OCI-LY7 (cell line): ENCODE data around the gene LMO2. TPM values are rescaled to one million over a fixed set of nuclear protein-coding genes. Genes with fewer than 3 reads are reported as not detected.

ENCODE experiments used
- BruUV-seq: library from RNA; stranded (reverse); fragments of 400-500 nt; replicated peaks from 2 replicates; lab custom pipeline; 2021; lab: Mats Ljungman, UMichigan
- CTCF ChIA-PET: fragments of 300-600 bp; sonication (Branson Sonifier 250); formaldehyde crosslinking; loops from one replicate; lab custom pipeline; 2022; ENCODE audit warnings: antibody characterized with exemption; ENCODE audit not compliant: unreplicated experiment; lab: Charles Lee
- POLR2A ChIA-PET: fragments of 300-600 bp; sonication (Branson Sonifier 250); formaldehyde crosslinking; loops from one replicate; lab custom pipeline; 2022; ENCODE audit warnings: antibody characterized with exemption; lab: Charles Lee
- DNase-seq: peaks from one replicate; pipeline ENCODE4 v3.0.0-alpha.2; 2015; ENCODE audit warnings: low spot score
- H2AFZ ChIP-seq: fragments of 200-600 bp; sonication (generic), shearing (Covaris generic); 2 replicates; pipeline ENCODE4 v1.6.1; 2014; ENCODE audit warnings: mild to moderate bottlenecking, antibody characterized with exemption, low read length, moderate library complexity
- H3K27ac ChIP-seq: fragments of 200-600 bp; sonication (generic); 2 replicates; pipeline ENCODE4 v1.5.1; 2014; ENCODE audit warnings: mixed run types, low read depth, mild to moderate bottlenecking, moderate library complexity, low read length, inconsistent platforms; ENCODE audit not compliant: poor library complexity, severe bottlenecking
- H3K36me3 ChIP-seq: fragments of 200-600 bp; sonication (generic); 2 replicates; pipeline ENCODE4 v1.6.1; 2014; ENCODE audit warnings: mild to moderate bottlenecking, antibody characterized with exemption, low read length, moderate library complexity, mixed read lengths; ENCODE audit not compliant: insufficient read depth
- H3K4me1 ChIP-seq: fragments of 200-600 bp; sonication (generic); 2 replicates; pipeline ENCODE4 v1.5.1; 2014; ENCODE audit warnings: mild to moderate bottlenecking, low read length; ENCODE audit not compliant: insufficient read depth, poor library complexity, severe bottlenecking
- H3K4me2 ChIP-seq: fragments of 200-600 bp; sonication (generic); 2 replicates; pipeline ENCODE4 v1.6.1; 2014; ENCODE audit warnings: mild to moderate bottlenecking, low read length
- H3K4me3 ChIP-seq: fragments of 200-600 bp; sonication (generic); 2 replicates; pipeline ENCODE4 v1.5.1; 2014; ENCODE audit warnings: mild to moderate bottlenecking, low read depth, low read length; ENCODE audit not compliant: poor library complexity, severe bottlenecking
- H3K79me2 ChIP-seq: fragments of 200-600 bp; sonication (generic); 2 replicates; pipeline ENCODE4 v1.6.1; 2016; ENCODE audit warnings: low read depth, mild to moderate bottlenecking, low read length, moderate library complexity, mixed read lengths; ENCODE audit not compliant: insufficient read depth
- H3K9me2 ChIP-seq: fragments of 200-600 bp; sonication (generic); 2 replicates; pipeline ENCODE4 v1.6.1; 2016; ENCODE audit warnings: mild to moderate bottlenecking, low read length, mixed read lengths; ENCODE audit not compliant: insufficient read depth
- H3K9me3 ChIP-seq: fragments of 200-600 bp; sonication (generic); 2 replicates; pipeline ENCODE4 v1.6.1; 2014; ENCODE audit warnings: mild to moderate bottlenecking, mixed run types, low read length, mixed read lengths
- H4K20me1 ChIP-seq: fragments of 200-600 bp; sonication (generic); 2 replicates; pipeline ENCODE4 v1.6.1; 2014; ENCODE audit warnings: mild to moderate bottlenecking, antibody characterized with exemption, low read length, moderate library complexity, mixed read lengths; ENCODE audit not compliant: insufficient read depth
- EZH2phosphoT487 ChIP-seq: fragments of 200-600 bp; sonication (generic); IDR thresholded peaks from 2 replicates; pipeline ENCODE4 v1.6.1; 2018; ENCODE audit warnings: low read depth, borderline replicate concordance, mild to moderate bottlenecking, mixed run types, antibody characterized with exemption, low read length, moderate library complexity, mixed read lengths
- intact Hi-C: fragments of 100-400 bp; cut with micrococcal nuclease; formaldehyde crosslinking; loops from one replicate; pipeline ENCODE4 v1.10.0; 2022; ENCODE audit not compliant: unreplicated experiment
- total RNA-seq, 2 experiments: library from RNA; depleted of rRNA in 1 of 2; stranded (reverse); fragments of >200 nt in 1 of 2; shearing (Covaris generic) in 1 of 2; gene quantifications; 2 replicates each; pipeline ENCODE4 v1.2.3, GENCODE V29; 2014 to 2022
- TF ChIP-seq, protein P1 (sequence below): fragments of 200-600 bp; sonication (generic); conservative IDR thresholded peaks from 2 replicates; pipeline ENCODE4 v1.5.1; 2014; ENCODE audit warnings: mild to moderate bottlenecking, antibody characterized with exemption, low read length, moderate library complexity, mixed read lengths

LMO2 gene
- total RNA-seq, 2 experiments from 2014 or later: 0.89 TPM; not detected in 1

DNA sequence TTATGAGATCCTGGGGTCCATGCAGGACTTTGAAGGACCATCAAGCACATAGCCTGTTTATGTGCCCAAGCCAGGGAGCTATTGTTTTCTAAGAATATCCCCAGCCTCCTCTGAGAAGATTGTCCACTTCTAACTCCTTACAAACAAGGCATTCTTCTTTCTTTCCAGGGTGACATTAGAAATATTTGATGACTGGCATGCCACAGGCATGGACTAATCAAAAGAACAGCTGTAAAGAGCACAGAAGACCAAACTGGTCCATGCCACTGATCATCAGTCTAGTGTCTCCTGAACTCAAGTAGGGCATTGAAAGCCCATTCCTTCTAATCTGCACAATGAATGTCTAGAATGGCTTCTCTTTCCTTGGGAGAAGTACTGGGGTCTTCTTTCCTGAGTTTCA, 24.9 kb upstream of the LMO2 start:
- CTCF ChIA-PET: no interaction called here
- H3K4me2 ChIP-seq: no peak overlapping the region
- DNase-seq: no peak
- TF ChIP-seq EZH2phosphoT487: no peak
- TF ChIP-seq, protein P1, sequence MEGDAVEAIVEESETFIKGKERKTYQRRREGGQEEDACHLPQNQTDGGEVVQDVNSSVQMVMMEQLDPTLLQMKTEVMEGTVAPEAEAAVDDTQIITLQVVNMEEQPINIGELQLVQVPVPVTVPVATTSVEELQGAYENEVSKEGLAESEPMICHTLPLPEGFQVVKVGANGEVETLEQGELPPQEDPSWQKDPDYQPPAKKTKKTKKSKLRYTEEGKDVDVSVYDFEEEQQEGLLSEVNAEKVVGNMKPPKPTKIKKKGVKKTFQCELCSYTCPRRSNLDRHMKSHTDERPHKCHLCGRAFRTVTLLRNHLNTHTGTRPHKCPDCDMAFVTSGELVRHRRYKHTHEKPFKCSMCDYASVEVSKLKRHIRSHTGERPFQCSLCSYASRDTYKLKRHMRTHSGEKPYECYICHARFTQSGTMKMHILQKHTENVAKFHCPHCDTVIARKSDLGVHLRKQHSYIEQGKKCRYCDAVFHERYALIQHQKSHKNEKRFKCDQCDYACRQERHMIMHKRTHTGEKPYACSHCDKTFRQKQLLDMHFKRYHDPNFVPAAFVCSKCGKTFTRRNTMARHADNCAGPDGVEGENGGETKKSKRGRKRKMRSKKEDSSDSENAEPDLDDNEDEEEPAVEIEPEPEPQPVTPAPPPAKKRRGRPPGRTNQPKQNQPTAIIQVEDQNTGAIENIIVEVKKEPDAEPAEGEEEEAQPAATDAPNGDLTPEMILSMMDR: no peak
- POLR2A ChIA-PET: no interaction called here
- H3K4me1 ChIP-seq: peaks cover 14% of the 10 kb centered on the region
- no peak overlapping the region for H2AFZ ChIP-seq
- H3K36me3 ChIP-seq: no peaks in the 10 kb centered on the region
- peaks cover 10% of the 10 kb centered on the region; the same call in 1 of the 2 replicates for H3K9me3 ChIP-seq
- H3K9me2 ChIP-seq: no peaks in the 10 kb centered on the region
- H3K4me3 ChIP-seq: no peak overlapping the region
- intact Hi-C loops: no loop called here
- H4K20me1 ChIP-seq: no peaks in the 10 kb centered on the region
- H3K27ac ChIP-seq: no peak overlapping the region
- H3K79me2 ChIP-seq: no peaks in the 10 kb centered on the region
- no TSS peak for BruUV-seq

DNA sequence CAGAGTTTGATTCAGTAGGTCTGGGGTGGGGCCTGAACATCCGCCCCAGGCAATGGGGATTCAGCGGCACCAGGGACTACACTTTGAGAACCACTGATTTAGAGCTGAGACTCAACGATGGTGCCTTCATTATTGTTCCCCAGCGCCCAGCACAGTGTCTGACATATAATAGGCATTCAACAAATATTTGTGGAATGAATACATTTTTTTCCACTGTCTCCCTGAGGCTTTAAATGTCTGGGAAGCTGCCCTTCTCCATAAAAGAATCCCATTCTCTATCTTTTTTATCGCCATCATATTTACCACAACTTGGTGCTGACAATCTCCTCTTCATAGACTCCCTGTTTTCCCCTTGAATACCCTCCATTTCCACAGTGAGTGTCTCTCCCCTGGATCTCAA, 23.6 kb upstream of the LMO2 start:
- Histone ChIP-seq H3K4me2 (no peak overlapping the region), H3K79me2 (no peaks in the 10 kb centered on the region), H4K20me1 (no peaks in the 10 kb centered on the region), H3K36me3 (no peaks in the 10 kb centered on the region), H3K9me3 (peaks cover 10% of the 10 kb centered on the region; the same call in 1 of the 2 replicates), H3K4me1 (peaks cover 2% of the 10 kb centered on the region), H3K9me2 (no peaks in the 10 kb centered on the region), H3K4me3 (no peak overlapping the region), H2AFZ (no peak overlapping the region), H3K27ac (no peak overlapping the region)
- BruUV-seq: no TSS peak
- CTCF ChIA-PET: no interaction called here
- intact Hi-C loops: no loop called here
- no peak for DNase-seq
- TF ChIP-seq, protein P1: no peak
- TF ChIP-seq EZH2phosphoT487: no peak
- POLR2A ChIA-PET: interaction anchor here (1.2 to 1.3 kb wide), 2 partner anchors 13 to 16 kb away, joined by 3 read pairs; no protein-coding TSS in a partner anchor

DNA sequence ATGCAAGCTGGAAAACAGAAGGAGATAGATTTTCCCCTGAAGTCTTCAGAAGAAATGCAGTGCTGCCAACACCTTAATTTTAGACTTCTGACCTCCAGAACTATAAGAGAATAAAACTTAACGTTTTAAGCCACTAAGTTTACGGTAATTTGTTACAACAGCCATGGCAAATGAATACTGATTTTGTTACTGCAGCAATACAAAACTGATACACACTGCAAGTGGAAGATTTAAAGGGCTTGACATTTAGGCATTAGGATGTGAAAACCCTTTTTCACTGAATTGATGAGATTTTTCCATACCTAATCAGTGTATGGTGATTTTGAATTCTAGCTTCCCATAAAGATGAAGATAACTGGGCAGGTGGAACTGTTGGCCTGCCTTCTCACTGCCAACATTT, 22.1 kb upstream of the LMO2 start:
- no TSS peak for BruUV-seq
- CTCF ChIA-PET: no interaction called here
- Histone ChIP-seq H2AFZ (no peak overlapping the region), H3K36me3 (no peaks in the 10 kb centered on the region), H4K20me1 (no peaks in the 10 kb centered on the region), H3K9me3 (no peaks in the 10 kb centered on the region), H3K4me2 (no peak overlapping the region), H3K4me3 (no peak overlapping the region), H3K4me1 (no peaks in the 10 kb centered on the region), H3K9me2 (no peaks in the 10 kb centered on the region), H3K27ac (no peak overlapping the region), H3K79me2 (no peaks in the 10 kb centered on the region)
- intact Hi-C loops: no loop called here
- POLR2A ChIA-PET: interaction anchor here (0.9 to 1.3 kb wide), 3 partner anchors 8 to 107 kb away, joined by 3 to 4 read pairs (median 3); no protein-coding TSS in a partner anchor
- TF ChIP-seq, protein P1: no peak
- TF ChIP-seq EZH2phosphoT487: no peak
- no peak for DNase-seq
